ENCODE data around the gene RRM2. TPM values are rescaled to one million over a fixed set of nuclear protein-coding genes. Genes with fewer than 3 reads are reported as not detected.

The RRM2 gene
- total RNA-seq, 1 donor from 2014 or later = 79.8 TPM

DNA sequence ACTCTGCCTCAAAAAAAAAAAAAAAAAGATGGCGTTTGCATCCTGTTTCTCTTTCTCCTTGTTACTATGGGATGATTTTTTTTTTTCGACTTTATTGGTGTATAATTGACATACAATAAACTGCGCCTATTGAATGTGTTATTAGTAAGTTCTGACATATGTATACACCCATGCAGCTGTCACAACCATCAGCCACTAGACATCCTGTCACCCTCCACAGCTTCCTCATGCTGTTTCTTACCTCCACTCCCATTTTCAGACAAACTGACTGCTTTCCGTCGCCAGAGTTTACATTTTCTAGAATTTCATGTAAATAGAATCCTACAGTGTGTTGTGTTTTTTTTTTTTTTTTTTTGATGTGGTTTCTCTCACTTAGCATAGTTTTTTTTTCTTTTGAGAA is 27.9 kb downstream of the RRM2 start:
- H3K4me3 Mint-ChIP-seq (ENCODE audit: low read depth) = no peak overlapping the region
- DNase-seq (ENCODE audit: low spot score, unreplicated experiment) = no peak
- H3K9me3 Mint-ChIP-seq (ENCODE audit: low read depth) = no peaks in the 10 kb centered on the region
- peak overlapping the region; percentile 3 for H3K27ac Mint-ChIP-seq
- TF ChIP-seq, protein P1, sequence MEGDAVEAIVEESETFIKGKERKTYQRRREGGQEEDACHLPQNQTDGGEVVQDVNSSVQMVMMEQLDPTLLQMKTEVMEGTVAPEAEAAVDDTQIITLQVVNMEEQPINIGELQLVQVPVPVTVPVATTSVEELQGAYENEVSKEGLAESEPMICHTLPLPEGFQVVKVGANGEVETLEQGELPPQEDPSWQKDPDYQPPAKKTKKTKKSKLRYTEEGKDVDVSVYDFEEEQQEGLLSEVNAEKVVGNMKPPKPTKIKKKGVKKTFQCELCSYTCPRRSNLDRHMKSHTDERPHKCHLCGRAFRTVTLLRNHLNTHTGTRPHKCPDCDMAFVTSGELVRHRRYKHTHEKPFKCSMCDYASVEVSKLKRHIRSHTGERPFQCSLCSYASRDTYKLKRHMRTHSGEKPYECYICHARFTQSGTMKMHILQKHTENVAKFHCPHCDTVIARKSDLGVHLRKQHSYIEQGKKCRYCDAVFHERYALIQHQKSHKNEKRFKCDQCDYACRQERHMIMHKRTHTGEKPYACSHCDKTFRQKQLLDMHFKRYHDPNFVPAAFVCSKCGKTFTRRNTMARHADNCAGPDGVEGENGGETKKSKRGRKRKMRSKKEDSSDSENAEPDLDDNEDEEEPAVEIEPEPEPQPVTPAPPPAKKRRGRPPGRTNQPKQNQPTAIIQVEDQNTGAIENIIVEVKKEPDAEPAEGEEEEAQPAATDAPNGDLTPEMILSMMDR (IDR thresholded peaks at IDR 0.05; ENCODE audit: unreplicated experiment) = no peak
- H3K36me3 Mint-ChIP-seq (ENCODE audit: insufficient read depth) = peaks cover 10% of the 10 kb centered on the region
- H3K4me1 Mint-ChIP-seq (ENCODE audit: low read depth) = no peaks in the 10 kb centered on the region
- no peaks in the 10 kb centered on the region for H3K27me3 Mint-ChIP-seq

DNA sequence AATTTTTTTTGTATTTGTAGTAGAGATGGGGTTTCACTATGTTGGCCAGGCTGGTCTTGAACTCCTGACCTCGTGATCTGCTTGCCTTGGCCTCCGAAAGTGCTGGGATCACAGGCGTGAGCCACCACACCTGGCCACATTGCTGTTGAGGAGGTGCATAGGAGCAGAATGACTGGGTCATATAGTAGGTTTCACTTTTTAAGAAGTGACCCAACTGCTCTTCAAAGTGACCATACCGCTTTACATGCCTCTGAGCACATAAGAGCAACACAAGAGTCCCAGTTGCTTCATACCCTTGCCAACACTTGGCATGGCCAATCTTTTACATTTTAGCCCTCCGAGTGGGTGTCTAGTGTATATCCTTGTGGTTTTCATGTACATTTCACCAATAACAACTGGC is 28.9 kb downstream of the RRM2 start:
- Mint-ChIP-seq H3K4me3 (ENCODE audit: low read depth) (no peak overlapping the region), H3K4me1 (ENCODE audit: low read depth) (no peaks in the 10 kb centered on the region)

DNA sequence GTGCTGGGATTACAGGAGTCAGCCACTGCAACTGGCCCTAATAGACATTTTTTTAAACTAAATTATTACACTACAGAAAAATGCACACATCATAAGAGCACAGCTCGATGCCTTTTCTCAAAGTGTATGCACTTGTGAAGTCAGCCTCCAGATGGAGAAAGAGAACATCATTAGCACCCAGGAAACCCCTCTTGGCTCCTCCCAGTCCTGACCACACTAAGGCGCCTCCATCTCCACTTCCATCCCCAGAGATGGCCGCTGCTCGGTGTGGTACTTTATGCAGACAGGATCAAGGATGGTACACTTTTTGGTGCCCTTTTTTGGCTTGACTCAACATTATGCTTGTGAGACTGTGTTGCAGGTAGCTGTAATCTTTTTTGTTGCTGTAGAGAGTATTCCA is 34.8 kb downstream of the RRM2 start:
- TF ChIP-seq, protein P1 (IDR thresholded peaks at IDR 0.05; ENCODE audit: unreplicated experiment) = no peak
- Mint-ChIP-seq H3K9me3 (ENCODE audit: low read depth) (no peaks in the 10 kb centered on the region), H3K27me3 (no peaks in the 10 kb centered on the region), H3K4me3 (ENCODE audit: low read depth) (no peak overlapping the region), H3K27ac (no peak overlapping the region), H3K36me3 (ENCODE audit: insufficient read depth) (peaks cover 2% of the 10 kb centered on the region), H3K4me1 (ENCODE audit: low read depth) (no peaks in the 10 kb centered on the region)
- no peak for DNase-seq (ENCODE audit: low spot score, unreplicated experiment)

More for the DNA sequence above, 28.9 kb downstream of the RRM2 start:
- TF ChIP-seq, protein P1 (IDR thresholded peaks at IDR 0.05; ENCODE audit: unreplicated experiment) = no peak
- Mint-ChIP-seq H3K9me3 (ENCODE audit: low read depth) (no peaks in the 10 kb centered on the region), H3K36me3 (ENCODE audit: insufficient read depth) (peaks cover 10% of the 10 kb centered on the region), H3K27me3 (no peaks in the 10 kb centered on the region), H3K27ac (no peak overlapping the region)
- DNase-seq (ENCODE audit: low spot score, unreplicated experiment) = no peak

DNA sequence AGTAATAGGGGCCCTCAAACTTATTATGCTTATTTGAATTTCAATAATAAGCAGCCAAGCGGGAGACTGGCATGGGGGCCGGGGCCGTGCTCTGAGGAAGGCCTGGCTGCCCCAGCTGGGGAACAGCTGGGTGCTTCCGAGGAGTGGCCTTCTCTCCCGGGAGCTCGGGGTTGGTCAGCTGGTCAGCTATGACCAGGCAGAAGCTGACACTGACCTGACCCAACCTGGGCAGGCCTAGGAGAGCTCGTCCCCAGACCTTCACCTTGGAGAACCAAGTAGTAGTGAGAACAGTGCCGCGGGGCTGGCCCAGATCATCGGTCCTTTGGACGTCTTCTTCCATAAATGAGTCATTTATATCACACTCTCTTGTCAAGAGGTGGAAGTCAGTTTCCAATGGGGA is 36.1 kb downstream of the RRM2 start:
- Mint-ChIP-seq H3K4me1 (ENCODE audit: low read depth) (peaks cover 3% of the 10 kb centered on the region), H3K27ac (no peak overlapping the region), H3K27me3 (no peaks in the 10 kb centered on the region), H3K9me3 (ENCODE audit: low read depth) (no peaks in the 10 kb centered on the region), H3K36me3 (ENCODE audit: insufficient read depth) (peaks cover under 1% of the 10 kb centered on the region), H3K4me3 (ENCODE audit: low read depth) (no peak overlapping the region)
- DNase-seq (ENCODE audit: low spot score, unreplicated experiment) = no peak
- TF ChIP-seq, protein P1 (IDR thresholded peaks at IDR 0.05; ENCODE audit: unreplicated experiment) = no peak

DNA sequence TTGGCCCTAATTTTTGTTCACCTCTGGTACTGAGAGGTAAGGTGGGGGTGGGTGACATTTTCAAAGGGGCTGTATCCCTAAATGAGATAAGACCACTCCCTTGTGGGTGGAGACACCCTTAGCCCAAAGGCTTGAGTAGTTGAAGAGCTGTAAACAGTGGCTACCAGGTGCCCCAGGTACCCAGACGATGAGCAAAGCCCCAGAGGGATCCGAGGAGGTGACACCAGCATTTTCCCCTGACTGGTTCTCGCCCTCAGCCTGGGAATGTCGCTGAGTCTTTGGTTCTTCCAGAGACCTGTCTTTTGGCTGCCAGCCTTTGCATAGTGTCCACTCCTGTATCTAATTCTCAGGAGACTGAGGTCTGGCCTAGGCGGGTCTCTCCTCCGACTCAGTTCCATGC is 36.5 kb downstream of the RRM2 start:
- H3K9me3 Mint-ChIP-seq (ENCODE audit: low read depth) = no peaks in the 10 kb centered on the region
- H3K27me3 Mint-ChIP-seq = no peaks in the 10 kb centered on the region
- no peak for DNase-seq (ENCODE audit: low spot score, unreplicated experiment)
- no peaks in the 10 kb centered on the region for H3K36me3 Mint-ChIP-seq (ENCODE audit: insufficient read depth)
- H3K27ac Mint-ChIP-seq = no peak overlapping the region
- H3K4me1 Mint-ChIP-seq (ENCODE audit: low read depth) = peaks cover 3% of the 10 kb centered on the region
- TF ChIP-seq, protein P1 (IDR thresholded peaks at IDR 0.05; ENCODE audit: unreplicated experiment) = no peak
- H3K4me3 Mint-ChIP-seq (ENCODE audit: low read depth) = no peak overlapping the region
